OCI-LY1 (cell line): ENCODE measurements around the gene ICAM1.

Experiments used
- H2AFZ ChIP-seq: fragments of 200-600 bp; sonication (generic), shearing (Covaris generic); 2 replicates; pipeline ENCODE4 v1.6.0; 2014; ENCODE audit warnings: antibody characterized with exemption, mild to moderate bottlenecking, low read length
- H3F3A ChIP-seq: fragments of 200-600 bp; sonication (generic), shearing (Covaris generic); 2 replicates; pipeline ENCODE4 v1.6.0; 2014; ENCODE audit warnings: mild to moderate bottlenecking, antibody characterized with exemption, low read length, moderate library complexity; ENCODE audit not compliant: insufficient read depth
- H3K27ac ChIP-seq: fragments of 200-600 bp; sonication (generic); 2 replicates; pipeline ENCODE4 v1.5.1; 2014; ENCODE audit warnings: low read length, mixed run types, mild to moderate bottlenecking, low read depth; ENCODE audit not compliant: poor library complexity, severe bottlenecking
- H3K27me3 ChIP-seq: fragments of 200-600 bp; sonication (generic); 2 replicates; pipeline ENCODE4 v1.6.0; 2014; ENCODE audit warnings: antibody characterized with exemption, mild to moderate bottlenecking, low read length, moderate library complexity; ENCODE audit not compliant: insufficient read depth
- H3K36me3 ChIP-seq: fragments of 200-600 bp; sonication (generic); 2 replicates; pipeline ENCODE4 v1.6.1; 2014; ENCODE audit warnings: mild to moderate bottlenecking, antibody characterized with exemption, low read length, moderate library complexity, mixed read lengths; ENCODE audit not compliant: insufficient read depth
- H3K4me1 ChIP-seq: fragments of 200-600 bp; sonication (generic); 2 replicates; pipeline ENCODE4 v1.5.1; 2014; ENCODE audit warnings: mild to moderate bottlenecking, low read length, moderate library complexity; ENCODE audit not compliant: insufficient read depth, severe bottlenecking
- H3K4me2 ChIP-seq: fragments of 200-600 bp; sonication (generic), shearing (Covaris generic); 2 replicates; pipeline ENCODE4 v1.6.1; 2014; ENCODE audit warnings: low read length
- H3K4me3 ChIP-seq: fragments of 200-600 bp; sonication (generic); 2 replicates; pipeline ENCODE4 v1.5.1; 2014; ENCODE audit warnings: low read length, low read depth, mild to moderate bottlenecking, mixed read lengths; ENCODE audit not compliant: poor library complexity, severe bottlenecking
- H3K79me2 ChIP-seq: fragments of 200-600 bp; shearing (Covaris generic); 2 replicates; pipeline ENCODE4 v1.6.1; 2016; ENCODE audit warnings: mixed run types, low read length, mixed read lengths; ENCODE audit not compliant: insufficient read depth
- H3K9ac ChIP-seq: fragments of 200-600 bp; sonication (generic), shearing (Covaris generic); 2 replicates; pipeline ENCODE4 v1.6.1; 2014; ENCODE audit warnings: mild to moderate bottlenecking, low read length, mixed read lengths
- H3K9me2 ChIP-seq: fragments of 200-600 bp; sonication (generic), shearing (Covaris generic); 2 replicates; pipeline ENCODE4 v1.6.1; 2014; ENCODE audit warnings: low read depth, mild to moderate bottlenecking, low read length, mixed read lengths
- H3K9me3 ChIP-seq: fragments of 200-600 bp; shearing (Covaris generic); 2 replicates; pipeline ENCODE4 v1.6.1; 2014; ENCODE audit warnings: low read length, mixed read lengths
- H4K20me1 ChIP-seq: fragments of 200-600 bp; sonication (generic), shearing (Covaris generic); 2 replicates; pipeline ENCODE4 v1.6.0; 2016; ENCODE audit warnings: mild to moderate bottlenecking, low read length; ENCODE audit not compliant: insufficient read depth
- EZH2 ChIP-seq: fragments of 200-600 bp; sonication (generic), shearing (Covaris generic); IDR thresholded peaks from 2 replicates; pipeline ENCODE4 v1.8.0; 2017; ENCODE audit warnings: borderline replicate concordance, mixed run types, mild to moderate bottlenecking, antibody characterized with exemption, low read length, moderate library complexity, mixed read lengths
- TF ChIP-seq, protein P1 (sequence below): fragments of 200-600 bp; sonication (generic), shearing (Covaris generic); IDR thresholded peaks from 2 replicates; pipeline ENCODE4 v1.5.1; 2017; ENCODE audit warnings: mild to moderate bottlenecking, antibody characterized with exemption, low read length, moderate library complexity, mixed read lengths

Gene ICAM1

DNA sequence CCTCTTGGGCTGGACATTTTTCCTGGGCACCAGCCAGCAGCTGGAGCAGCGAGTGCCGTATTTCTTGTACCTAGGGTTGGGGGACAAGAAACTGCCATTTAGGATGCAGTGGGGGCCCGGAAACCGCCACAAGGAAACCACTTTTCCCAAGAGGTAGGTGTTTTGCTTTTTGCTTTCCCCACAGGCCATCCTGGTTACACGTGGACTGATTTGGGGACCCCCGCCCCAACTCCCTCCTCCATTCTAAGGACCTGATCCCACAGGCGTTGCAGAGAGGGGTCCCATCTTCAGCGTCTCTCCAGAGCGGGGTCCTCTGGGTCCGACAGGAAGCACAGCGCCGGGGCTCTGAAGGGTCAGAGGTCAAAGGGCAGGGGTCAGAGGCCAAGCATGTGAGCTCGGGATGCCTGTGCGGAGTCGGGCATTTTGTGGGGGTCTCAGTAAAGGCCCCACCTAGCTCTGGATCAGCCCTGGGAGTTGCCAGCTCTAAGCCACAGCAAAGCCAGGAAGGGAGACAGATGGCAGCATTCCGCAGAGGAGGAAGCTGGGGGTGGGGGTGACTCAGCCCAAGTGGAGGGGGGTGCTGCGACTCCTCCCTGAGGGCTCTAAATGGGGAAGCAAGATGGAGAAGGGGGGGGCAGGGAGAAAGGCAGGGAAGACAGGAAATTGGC is 34.4 kb downstream of the ICAM1 start:
- H3K4me2 ChIP-seq, result no peak overlapping the region
- H3K4me1 ChIP-seq, result no peaks in the 10 kb centered on the region
- no peaks in the 10 kb centered on the region for H3K9me3 ChIP-seq
- no peak for TF ChIP-seq EZH2
- TF ChIP-seq, protein P1, sequence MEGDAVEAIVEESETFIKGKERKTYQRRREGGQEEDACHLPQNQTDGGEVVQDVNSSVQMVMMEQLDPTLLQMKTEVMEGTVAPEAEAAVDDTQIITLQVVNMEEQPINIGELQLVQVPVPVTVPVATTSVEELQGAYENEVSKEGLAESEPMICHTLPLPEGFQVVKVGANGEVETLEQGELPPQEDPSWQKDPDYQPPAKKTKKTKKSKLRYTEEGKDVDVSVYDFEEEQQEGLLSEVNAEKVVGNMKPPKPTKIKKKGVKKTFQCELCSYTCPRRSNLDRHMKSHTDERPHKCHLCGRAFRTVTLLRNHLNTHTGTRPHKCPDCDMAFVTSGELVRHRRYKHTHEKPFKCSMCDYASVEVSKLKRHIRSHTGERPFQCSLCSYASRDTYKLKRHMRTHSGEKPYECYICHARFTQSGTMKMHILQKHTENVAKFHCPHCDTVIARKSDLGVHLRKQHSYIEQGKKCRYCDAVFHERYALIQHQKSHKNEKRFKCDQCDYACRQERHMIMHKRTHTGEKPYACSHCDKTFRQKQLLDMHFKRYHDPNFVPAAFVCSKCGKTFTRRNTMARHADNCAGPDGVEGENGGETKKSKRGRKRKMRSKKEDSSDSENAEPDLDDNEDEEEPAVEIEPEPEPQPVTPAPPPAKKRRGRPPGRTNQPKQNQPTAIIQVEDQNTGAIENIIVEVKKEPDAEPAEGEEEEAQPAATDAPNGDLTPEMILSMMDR, result no peak
- H3K9ac ChIP-seq, result no peak overlapping the region
- H3K27me3 ChIP-seq, result no peaks in the 10 kb centered on the region
- no peak overlapping the region for H2AFZ ChIP-seq
- no peaks in the 10 kb centered on the region for H3F3A ChIP-seq
- H4K20me1 ChIP-seq, result no peaks in the 10 kb centered on the region
- peaks cover 18% of the 10 kb centered on the region for H3K36me3 ChIP-seq
- H3K27ac ChIP-seq, result no peak overlapping the region
- H3K79me2 ChIP-seq, result no peaks in the 10 kb centered on the region
- H3K9me2 ChIP-seq, result no peaks in the 10 kb centered on the region
- no peak overlapping the region for H3K4me3 ChIP-seq

DNA sequence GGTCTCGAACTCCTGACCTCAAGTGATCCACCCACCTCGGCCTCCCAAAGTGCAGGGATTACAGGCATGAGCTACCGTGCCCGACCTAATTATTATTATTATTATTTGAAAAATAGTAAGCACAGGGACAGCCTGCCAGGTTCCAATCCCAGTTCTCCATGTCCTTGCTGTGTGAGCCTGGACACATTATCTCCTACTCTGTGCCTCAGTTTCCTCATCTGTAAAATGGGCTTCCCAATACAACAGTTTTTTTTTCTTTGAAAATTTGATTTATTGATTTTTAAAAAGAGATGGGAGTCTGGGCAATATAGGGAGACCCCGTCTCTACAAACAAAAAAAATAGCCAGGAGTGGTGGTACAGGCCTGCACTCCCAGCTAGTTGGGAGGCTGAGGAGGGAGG is 35.4 kb downstream of the ICAM1 start:
- H3K4me3 ChIP-seq, result no peak overlapping the region
- no peaks in the 10 kb centered on the region for H3K79me2 ChIP-seq
- no peak overlapping the region for H3K9ac ChIP-seq
- TF ChIP-seq EZH2, result no peak
- TF ChIP-seq, protein P1, result no peak
- H3F3A ChIP-seq, result no peaks in the 10 kb centered on the region
- no peaks in the 10 kb centered on the region for H3K9me2 ChIP-seq
- H3K4me2 ChIP-seq, result no peak overlapping the region
- no peaks in the 10 kb centered on the region for H3K9me3 ChIP-seq
- H4K20me1 ChIP-seq, result no peaks in the 10 kb centered on the region
- H3K4me1 ChIP-seq, result no peaks in the 10 kb centered on the region
- H3K27me3 ChIP-seq, result no peaks in the 10 kb centered on the region
- H3K36me3 ChIP-seq, result peaks cover 19% of the 10 kb centered on the region
- no peak overlapping the region for H2AFZ ChIP-seq
- no peak overlapping the region for H3K27ac ChIP-seq

DNA sequence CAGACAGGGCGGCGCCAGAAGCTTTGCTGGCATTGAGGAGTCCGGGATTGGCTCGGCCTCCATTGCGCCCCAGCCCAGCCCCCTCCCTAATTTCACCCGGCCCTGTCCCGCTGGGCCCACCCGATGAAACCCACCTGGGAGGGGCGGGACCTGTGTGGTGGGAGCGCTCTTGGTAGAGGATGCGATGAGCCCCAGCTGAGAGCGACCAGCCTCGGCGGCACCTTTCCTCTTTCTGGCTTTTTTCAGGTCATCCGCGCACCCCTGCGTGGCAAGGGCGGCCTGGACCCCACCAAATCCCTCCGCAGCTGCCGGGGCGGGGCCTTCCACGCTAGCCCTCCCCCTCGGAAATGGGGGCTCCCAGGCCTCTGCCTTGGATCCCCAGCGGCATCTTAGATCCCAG is 38.5 kb downstream of the ICAM1 start, which contains the start of gene ZGLP1:
Gene ZGLP1, minus strand, starts transcription at position 393 of the 400 bp plus-strand sequence.
- peaks cover 20% of the 10 kb centered on the region for H3K36me3 ChIP-seq
- TF ChIP-seq EZH2, result no peak
- TF ChIP-seq, protein P1, result no peak
- no peak within 1 kb of the TSS for H3K4me2 ChIP-seq
- H3K9me2 ChIP-seq, result no peaks in the 10 kb centered on the region
- no peak within 1 kb of the TSS for H3K9ac ChIP-seq
- H4K20me1 ChIP-seq, result no peaks in the 10 kb centered on the region
- H3K27me3 ChIP-seq, result no peaks in the 10 kb centered on the region
- no peaks in the 10 kb centered on the region for H3F3A ChIP-seq
- no peaks in the 10 kb centered on the region for H3K79me2 ChIP-seq
- H3K27ac ChIP-seq, result no peak within 1 kb of the TSS
- no peak within 1 kb of the TSS for H2AFZ ChIP-seq
- no peaks in the 10 kb centered on the region for H3K9me3 ChIP-seq
- no peak within 1 kb of the TSS for H3K4me3 ChIP-seq
- H3K4me1 ChIP-seq, result no peaks in the 10 kb centered on the region
